Gastroesophageal sphincter (tissue), 3 donors: Measurements from ENCODE around the gene SLC43A1.

Experiments used
- EP300 ChIP-seq: sonication (generic); formaldehyde crosslinking; IDR thresholded peaks from one replicate; pipeline ENCODE4 v1.6.1; 2017; ENCODE audit warnings: antibody characterized with exemption, mild to moderate bottlenecking
- POLR2A ChIP-seq, 2 donors: fragments of 450-650 bp; IDR thresholded peaks; one replicate each; pipeline ENCODE4 v1.6.1; 2017; ENCODE audit warnings: antibody characterized with exemption in 2 of 2, mild to moderate bottlenecking in 2 of 2, moderate library complexity in 1 of 2
- POLR2AphosphoS5 ChIP-seq: sonication (generic); formaldehyde crosslinking; IDR thresholded peaks from one replicate; pipeline ENCODE4 v1.6.1; 2017; ENCODE audit warnings: antibody characterized with exemption
- TF ChIP-seq, protein P1 (sequence below), 4 experiments: fragments of 200-600 bp in 2 of 4; fragments of 450-650 bp in 2 of 4; sonication (generic) in 1 of 4; IDR thresholded peaks; one replicate each; pipeline ENCODE4 v1.5.1; 2017 to 2019; ENCODE audit warnings: antibody characterized with exemption in 4 of 4, mild to moderate bottlenecking in 2 of 4, moderate library complexity in 2 of 4

DNA sequence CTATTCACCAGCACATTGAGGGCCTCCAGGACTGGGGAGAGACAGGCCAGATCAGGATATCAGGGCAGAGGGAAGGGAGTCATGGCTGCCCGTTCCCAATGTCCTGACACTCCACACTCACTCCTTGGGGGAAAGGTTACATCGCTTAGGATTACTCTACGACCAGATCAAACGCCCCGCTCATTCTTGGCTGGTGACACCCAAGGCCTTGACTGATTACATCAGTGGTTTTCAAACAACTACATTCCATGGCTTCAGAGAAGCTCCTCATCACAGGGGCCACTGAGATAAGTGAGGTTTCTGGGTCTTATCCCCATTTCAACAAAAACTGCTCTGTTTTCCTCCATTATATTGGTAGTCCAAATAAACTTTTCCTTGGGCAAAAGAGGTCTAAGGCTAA, 37.0 kb upstream of the SLC43A1 start:
- TF ChIP-seq, protein P1, sequence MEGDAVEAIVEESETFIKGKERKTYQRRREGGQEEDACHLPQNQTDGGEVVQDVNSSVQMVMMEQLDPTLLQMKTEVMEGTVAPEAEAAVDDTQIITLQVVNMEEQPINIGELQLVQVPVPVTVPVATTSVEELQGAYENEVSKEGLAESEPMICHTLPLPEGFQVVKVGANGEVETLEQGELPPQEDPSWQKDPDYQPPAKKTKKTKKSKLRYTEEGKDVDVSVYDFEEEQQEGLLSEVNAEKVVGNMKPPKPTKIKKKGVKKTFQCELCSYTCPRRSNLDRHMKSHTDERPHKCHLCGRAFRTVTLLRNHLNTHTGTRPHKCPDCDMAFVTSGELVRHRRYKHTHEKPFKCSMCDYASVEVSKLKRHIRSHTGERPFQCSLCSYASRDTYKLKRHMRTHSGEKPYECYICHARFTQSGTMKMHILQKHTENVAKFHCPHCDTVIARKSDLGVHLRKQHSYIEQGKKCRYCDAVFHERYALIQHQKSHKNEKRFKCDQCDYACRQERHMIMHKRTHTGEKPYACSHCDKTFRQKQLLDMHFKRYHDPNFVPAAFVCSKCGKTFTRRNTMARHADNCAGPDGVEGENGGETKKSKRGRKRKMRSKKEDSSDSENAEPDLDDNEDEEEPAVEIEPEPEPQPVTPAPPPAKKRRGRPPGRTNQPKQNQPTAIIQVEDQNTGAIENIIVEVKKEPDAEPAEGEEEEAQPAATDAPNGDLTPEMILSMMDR (IDR thresholded peaks at IDR 0.05) = no peak
- TF ChIP-seq EP300 = no peak
- TF ChIP-seq POLR2A (IDR thresholded peaks at IDR 0.05) = no peak
- no peak for TF ChIP-seq POLR2AphosphoS5
